Activated naive CD8-positive, alpha-beta T cell treated with anti-CD3 and anti-CD28 coated beads, Interleukin-2, amount 50 U/mL, for 24 hours (primary cell): ENCODE measurements around the gene MAP2K6.

Experiments used
- ATAC-seq: fragments of 150-1000 bp; cut with Tn5 transposase; one replicate; pipeline ENCODE4 v1.10.0; 2021
- DNase-seq: peaks from one replicate; pipeline ENCODE4 v3.0.0; 2021
- H3K27ac Mint-ChIP-seq: one replicate; pipeline ENCODE4 v1.8.0; 2021; ENCODE audit warnings: mild to moderate bottlenecking, mixed read lengths
- H3K27me3 Mint-ChIP-seq: one replicate; pipeline ENCODE4 v1.8.0; 2021; ENCODE audit warnings: mixed read lengths
- H3K36me3 Mint-ChIP-seq: one replicate; pipeline ENCODE4 v1.8.0; 2021; ENCODE audit warnings: low read depth, mixed read lengths
- H3K4me1 Mint-ChIP-seq: one replicate; pipeline ENCODE4 v1.8.0; 2021; ENCODE audit warnings: mixed read lengths
- H3K4me3 Mint-ChIP-seq: one replicate; pipeline ENCODE4 v1.8.0; 2021; ENCODE audit warnings: mild to moderate bottlenecking, moderate library complexity, mixed read lengths
- H3K9me3 Mint-ChIP-seq: one replicate; pipeline ENCODE4 v1.8.0; 2021; ENCODE audit warnings: mixed read lengths

The MAP2K6 gene

DNA sequence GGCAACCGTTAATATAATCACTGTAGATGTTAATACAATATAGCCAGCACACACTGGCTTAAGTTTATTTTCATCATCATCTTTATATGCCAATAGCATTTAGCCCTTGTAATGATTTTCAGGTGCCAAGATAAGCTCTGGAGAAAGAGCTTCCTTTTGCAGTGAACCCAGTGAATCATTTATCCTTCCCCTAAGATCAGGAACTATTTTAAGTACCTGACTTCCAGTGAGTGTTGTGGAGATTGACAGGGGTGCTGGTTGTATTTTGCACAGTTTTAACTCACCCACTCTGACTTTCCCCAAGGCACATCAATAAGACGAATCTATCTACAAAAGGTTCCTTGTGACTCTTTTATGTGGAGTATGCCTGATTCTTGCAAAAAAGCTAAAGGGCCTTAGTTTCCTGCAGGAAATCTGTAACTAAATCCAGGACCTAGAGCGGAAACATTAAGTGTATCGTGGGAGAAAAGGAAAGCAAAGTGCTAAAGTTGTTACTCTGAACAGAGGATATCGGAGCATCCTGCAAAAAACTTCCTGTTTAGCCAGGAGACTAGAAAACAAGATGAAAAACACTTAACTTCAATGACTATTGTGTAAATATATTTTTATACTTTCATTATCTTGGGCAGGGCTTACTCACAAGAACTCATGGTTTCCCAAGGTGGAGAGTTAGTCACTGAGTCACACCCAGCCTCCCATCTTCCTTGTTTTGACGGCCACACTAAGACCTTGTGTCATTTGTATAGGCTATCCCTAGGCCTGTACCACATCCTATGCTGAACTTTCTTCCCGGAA is 183.6 kb downstream of the MAP2K6 start:
- DNase-seq: no peak
- Mint-ChIP-seq H3K27me3 (no peaks in the 10 kb centered on the region), H3K27ac (no peak overlapping the region), H3K4me3 (no peak overlapping the region), H3K36me3 (no peaks in the 10 kb centered on the region), H3K4me1 (peaks cover 9% of the 10 kb centered on the region), H3K9me3 (no peaks in the 10 kb centered on the region)
- no peak for ATAC-seq

- DNase-seq: no peak
- H3K9me3 Mint-ChIP-seq: no peaks in the 10 kb centered on the region
- H3K4me1 Mint-ChIP-seq: peaks cover 15% of the 10 kb centered on the region
- H3K4me3 Mint-ChIP-seq: no peak overlapping the region
- no peaks in the 10 kb centered on the region for H3K36me3 Mint-ChIP-seq
- H3K27ac Mint-ChIP-seq: no peak overlapping the region
- H3K27me3 Mint-ChIP-seq: no peaks in the 10 kb centered on the region
- peak; percentile 65 for ATAC-seq
These were observed 188.5 kb downstream of the MAP2K6 start for GRCh38 chr17:69602972-69603371.
